ENCODE measurements around the gene ARHGAP44. TPM values are rescaled to one million over a fixed set of nuclear protein-coding genes. Genes with fewer than 3 reads are reported as not detected.

Gene ARHGAP44
- total RNA-seq, 2 experiments from 2014 or later = 13.7 to 19.9 TPM

DNA sequence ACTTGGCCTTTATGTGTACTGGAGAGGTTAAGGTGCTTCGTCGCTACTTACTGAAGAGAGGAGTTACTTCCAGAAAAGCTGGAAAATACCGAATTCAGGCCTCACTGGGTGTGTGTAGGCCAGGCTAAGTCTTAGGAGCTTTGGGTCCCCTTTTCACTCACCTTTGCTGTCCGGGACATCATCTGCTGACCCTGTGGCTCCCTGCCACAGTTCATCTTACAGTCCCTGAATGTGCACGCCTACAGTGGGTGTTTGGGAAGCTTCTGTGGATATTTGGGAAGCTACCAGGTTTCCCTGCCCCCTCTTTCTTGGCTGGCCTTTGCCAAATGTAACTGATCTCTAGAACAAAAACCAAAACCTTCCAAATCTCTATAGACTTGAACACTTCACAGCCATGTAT is 177.1 kb downstream of the ARHGAP44 start:
- Histone ChIP-seq H3K36me3 (ENCODE audit: insufficient read depth, low read length) (peaks cover 3% of the 10 kb centered on the region; the same call in 1 of the 2 replicates), H4K20me1 (ENCODE audit: insufficient read depth, low read length) (no peaks in the 10 kb centered on the region), H3K4me1 (ENCODE audit: insufficient read depth, low read length, poor library complexity, severe bottlenecking) (peaks cover 16% of the 10 kb centered on the region), H3K9me2 (ENCODE audit: insufficient read depth, low read length) (no peaks in the 10 kb centered on the region), H3K4me2 (ENCODE audit: low read length) (no peak overlapping the region), H3K4me3 (ENCODE audit: low read depth, low read length, poor library complexity, severe bottlenecking) (no peak overlapping the region), H3K79me2 (ENCODE audit: insufficient read depth, low read depth, low read length) (no peaks in the 10 kb centered on the region), H3K9me3 (ENCODE audit: low read length) (no peaks in the 10 kb centered on the region), H3K27ac (ENCODE audit: low read depth, low read length, poor library complexity, severe bottlenecking) (no peak overlapping the region), H2AFZ (ENCODE audit: low read length) (no peak overlapping the region)
- POLR2A ChIA-PET = no interaction called here
- CTCF ChIA-PET (ENCODE audit: unreplicated experiment) = no interaction called here
- no peak for TF ChIP-seq EZH2phosphoT487 (IDR thresholded peaks at IDR 0.05; ENCODE audit: borderline replicate concordance, low read depth, low read length)
- TF ChIP-seq, protein P1, sequence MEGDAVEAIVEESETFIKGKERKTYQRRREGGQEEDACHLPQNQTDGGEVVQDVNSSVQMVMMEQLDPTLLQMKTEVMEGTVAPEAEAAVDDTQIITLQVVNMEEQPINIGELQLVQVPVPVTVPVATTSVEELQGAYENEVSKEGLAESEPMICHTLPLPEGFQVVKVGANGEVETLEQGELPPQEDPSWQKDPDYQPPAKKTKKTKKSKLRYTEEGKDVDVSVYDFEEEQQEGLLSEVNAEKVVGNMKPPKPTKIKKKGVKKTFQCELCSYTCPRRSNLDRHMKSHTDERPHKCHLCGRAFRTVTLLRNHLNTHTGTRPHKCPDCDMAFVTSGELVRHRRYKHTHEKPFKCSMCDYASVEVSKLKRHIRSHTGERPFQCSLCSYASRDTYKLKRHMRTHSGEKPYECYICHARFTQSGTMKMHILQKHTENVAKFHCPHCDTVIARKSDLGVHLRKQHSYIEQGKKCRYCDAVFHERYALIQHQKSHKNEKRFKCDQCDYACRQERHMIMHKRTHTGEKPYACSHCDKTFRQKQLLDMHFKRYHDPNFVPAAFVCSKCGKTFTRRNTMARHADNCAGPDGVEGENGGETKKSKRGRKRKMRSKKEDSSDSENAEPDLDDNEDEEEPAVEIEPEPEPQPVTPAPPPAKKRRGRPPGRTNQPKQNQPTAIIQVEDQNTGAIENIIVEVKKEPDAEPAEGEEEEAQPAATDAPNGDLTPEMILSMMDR (conservative IDR thresholded peaks at IDR 0.05; ENCODE audit: low read length) = no peak
- BruUV-seq (replicated peaks) = no TSS peak
- no peak for DNase-seq (ENCODE audit: low spot score)
- intact Hi-C loops (cut with micrococcal nuclease; ENCODE audit: unreplicated experiment) = no loop called here

DNA sequence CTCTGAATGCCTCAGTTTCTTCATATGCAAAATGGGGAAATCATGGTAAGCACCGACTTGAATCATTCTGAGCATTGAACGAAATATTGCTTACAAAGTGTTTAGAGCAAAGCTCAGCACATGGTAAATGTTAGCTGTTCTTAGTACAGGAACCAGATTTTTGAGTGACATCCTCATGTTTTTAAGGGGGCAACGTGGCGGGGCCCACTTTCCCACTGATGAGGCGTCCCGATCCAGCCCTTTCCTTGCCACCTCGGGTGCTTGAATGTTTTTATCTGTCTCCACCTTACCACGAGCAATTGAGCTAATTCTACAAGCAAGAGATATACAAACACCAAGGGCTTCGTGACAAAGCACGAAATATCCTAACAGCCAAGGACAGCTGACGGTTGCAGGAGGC is 178.7 kb downstream of the ARHGAP44 start:
- ChIA-PET CTCF (ENCODE audit: unreplicated experiment) (no interaction called here), POLR2A (interaction anchor here (0.6 kb wide), 2 partner anchors 10 to 913 kb away, joined by 3 read pairs; no protein-coding TSS in a partner anchor)
- BruUV-seq (replicated peaks) = no TSS peak
- intact Hi-C loops (cut with micrococcal nuclease; ENCODE audit: unreplicated experiment) = no loop called here
- no peak overlapping the region for H3K27ac ChIP-seq (ENCODE audit: low read depth, low read length, poor library complexity, severe bottlenecking)
- H3K4me2 ChIP-seq (ENCODE audit: low read length) = no peak overlapping the region
- TF ChIP-seq EZH2phosphoT487 (IDR thresholded peaks at IDR 0.05; ENCODE audit: borderline replicate concordance, low read depth, low read length) = no peak
- TF ChIP-seq, protein P1 (conservative IDR thresholded peaks at IDR 0.05; ENCODE audit: low read length) = no peak
- no peaks in the 10 kb centered on the region for H4K20me1 ChIP-seq (ENCODE audit: insufficient read depth, low read length)
- H3K4me1 ChIP-seq (ENCODE audit: insufficient read depth, low read length, poor library complexity, severe bottlenecking) = peaks cover 16% of the 10 kb centered on the region
- no peak overlapping the region for H3K4me3 ChIP-seq (ENCODE audit: low read depth, low read length, poor library complexity, severe bottlenecking)
- no peaks in the 10 kb centered on the region for H3K9me3 ChIP-seq (ENCODE audit: low read length)
- H2AFZ ChIP-seq (ENCODE audit: low read length) = no peak overlapping the region
- DNase-seq (ENCODE audit: low spot score) = no peak
- peaks cover 3% of the 10 kb centered on the region; the same call in 1 of the 2 replicates for H3K36me3 ChIP-seq (ENCODE audit: insufficient read depth, low read length)
- H3K79me2 ChIP-seq (ENCODE audit: insufficient read depth, low read depth, low read length) = no peaks in the 10 kb centered on the region
- H3K9me2 ChIP-seq (ENCODE audit: insufficient read depth, low read length) = no peaks in the 10 kb centered on the region

DNA sequence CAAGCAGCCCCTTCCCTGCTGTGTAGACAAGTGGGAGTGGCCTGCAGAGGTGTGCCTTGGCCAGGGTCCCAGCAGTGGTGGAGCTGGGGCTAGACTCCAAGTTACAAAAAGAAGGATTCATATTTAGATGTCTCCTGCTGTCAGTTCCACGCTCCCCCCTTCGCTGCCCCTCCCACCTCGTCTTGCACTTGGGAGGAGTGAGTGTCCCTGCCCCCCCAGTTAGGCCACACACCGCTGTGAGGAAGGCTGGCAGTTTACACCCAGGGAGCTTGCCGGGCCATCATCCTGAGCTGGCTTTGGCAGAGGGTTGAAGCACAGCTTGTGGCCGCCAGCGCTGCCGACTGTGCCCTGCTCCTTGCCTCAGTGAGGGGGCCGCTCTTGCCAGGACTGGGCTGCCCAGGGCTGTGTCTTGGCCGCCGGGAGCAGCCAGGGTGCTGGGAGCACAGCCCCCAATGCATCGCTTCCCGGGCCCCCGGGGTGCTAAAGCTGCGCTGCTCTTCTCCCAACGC is 184.3 kb downstream of the ARHGAP44 start:
- H3K36me3 ChIP-seq (ENCODE audit: insufficient read depth, low read length) = no peaks in the 10 kb centered on the region
- no peak overlapping the region for H2AFZ ChIP-seq (ENCODE audit: low read length)
- no peaks in the 10 kb centered on the region for H3K9me3 ChIP-seq (ENCODE audit: low read length)
- intact Hi-C loops (cut with micrococcal nuclease; ENCODE audit: unreplicated experiment) = no loop called here
- no peak overlapping the region for H3K4me3 ChIP-seq (ENCODE audit: low read depth, low read length, poor library complexity, severe bottlenecking)
- no peaks in the 10 kb centered on the region for H3K79me2 ChIP-seq (ENCODE audit: insufficient read depth, low read depth, low read length)
- ChIA-PET CTCF (ENCODE audit: unreplicated experiment) (no interaction called here), POLR2A (no interaction called here)
- no peaks in the 10 kb centered on the region for H3K9me2 ChIP-seq (ENCODE audit: insufficient read depth, low read length)
- no peak for DNase-seq (ENCODE audit: low spot score)
- BruUV-seq (replicated peaks) = no TSS peak
- TF ChIP-seq, protein P1 (conservative IDR thresholded peaks at IDR 0.05; ENCODE audit: low read length) = no peak
- no peak for TF ChIP-seq EZH2phosphoT487 (IDR thresholded peaks at IDR 0.05; ENCODE audit: borderline replicate concordance, low read depth, low read length)
- no peak overlapping the region for H3K27ac ChIP-seq (ENCODE audit: low read depth, low read length, poor library complexity, severe bottlenecking)
- no peaks in the 10 kb centered on the region for H3K4me1 ChIP-seq (ENCODE audit: insufficient read depth, low read length, poor library complexity, severe bottlenecking)
- H4K20me1 ChIP-seq (ENCODE audit: insufficient read depth, low read length) = no peaks in the 10 kb centered on the region
- H3K4me2 ChIP-seq (ENCODE audit: low read length) = no peak overlapping the region

Data from OCI-LY7 (cell line).